Measurements from ENCODE around the gene MEAK7. TPM values are rescaled to one million over a fixed set of nuclear protein-coding genes. Genes with fewer than 3 reads are reported as not detected.

The MEAK7 gene
- total RNA-seq, 1 donor from 2014 or later = 47.9 TPM

- Histone ChIP-seq H3K36me3 (ENCODE audit: control insufficient read depth, insufficient read depth, low read length) (peaks cover 33% of the 10 kb centered on the region), H3K4me3 (ENCODE audit: low read depth, low read length) (no peak overlapping the region), H3K27me3 (ENCODE audit: control insufficient read depth, insufficient read depth, low read length) (no peaks in the 10 kb centered on the region)
- DNase-seq (ENCODE audit: low read depth) (no peak), FAIRE-seq (no peak)
- TF ChIP-seq CTCF (IDR thresholded peaks at IDR 0.05; ENCODE audit: insufficient read depth, low read length, severe bottlenecking) = no peak
These were observed 18.3 kb downstream of the MEAK7 start for GRCh38 chr16:84486126-84486525.

GRCh38 chr16:84485255-84486010 lies 19.0 kb downstream of the MEAK7 start:
- DNase-seq (ENCODE audit: low read depth) (no peak), FAIRE-seq (no peak)
- no peak for TF ChIP-seq CTCF (IDR thresholded peaks at IDR 0.05; ENCODE audit: insufficient read depth, low read length, severe bottlenecking)
- Histone ChIP-seq H3K36me3 (ENCODE audit: control insufficient read depth, insufficient read depth, low read length) (peaks cover 35% of the 10 kb centered on the region), H3K4me3 (ENCODE audit: low read depth, low read length) (no peak overlapping the region), H3K27me3 (ENCODE audit: control insufficient read depth, insufficient read depth, low read length) (no peaks in the 10 kb centered on the region)

GRCh38 chr16:84484579-84485254 lies 19.7 kb downstream of the MEAK7 start:
- H3K4me3 ChIP-seq (ENCODE audit: low read depth, low read length) = no peak overlapping the region
- FAIRE-seq = peak; percentile 43
- H3K27me3 ChIP-seq (ENCODE audit: control insufficient read depth, insufficient read depth, low read length) = no peaks in the 10 kb centered on the region
- DNase-seq (ENCODE audit: low read depth) = peak; percentile 23
- H3K36me3 ChIP-seq (ENCODE audit: control insufficient read depth, insufficient read depth, low read length) = peaks cover 36% of the 10 kb centered on the region
- TF ChIP-seq CTCF (IDR thresholded peaks at IDR 0.05; ENCODE audit: insufficient read depth, low read length, severe bottlenecking) = peak; percentile 73

GRCh38 chr16:84483882-84484565 lies 20.4 kb downstream of the MEAK7 start:
- DNase-seq (ENCODE audit: low read depth) (no peak), FAIRE-seq (no peak)
- H3K27me3 ChIP-seq (ENCODE audit: control insufficient read depth, insufficient read depth, low read length) = no peaks in the 10 kb centered on the region
- TF ChIP-seq CTCF (IDR thresholded peaks at IDR 0.05; ENCODE audit: insufficient read depth, low read length, severe bottlenecking) = no peak
- H3K36me3 ChIP-seq (ENCODE audit: control insufficient read depth, insufficient read depth, low read length) = peaks cover 30% of the 10 kb centered on the region
- H3K4me3 ChIP-seq (ENCODE audit: low read depth, low read length) = no peak overlapping the region

- Histone ChIP-seq H3K4me3 (ENCODE audit: low read depth, low read length) (no peak overlapping the region), H3K36me3 (ENCODE audit: control insufficient read depth, insufficient read depth, low read length) (peaks cover 31% of the 10 kb centered on the region), H3K27me3 (ENCODE audit: control insufficient read depth, insufficient read depth, low read length) (no peaks in the 10 kb centered on the region)
- FAIRE-seq (no peak), DNase-seq (ENCODE audit: low read depth) (no peak)
- TF ChIP-seq CTCF (IDR thresholded peaks at IDR 0.05; ENCODE audit: insufficient read depth, low read length, severe bottlenecking) = no peak
These were observed 21.2 kb downstream of the MEAK7 start for GRCh38 chr16:84482951-84483881.

Measured in bronchial epithelial cell (primary cell).